Activated naive CD4-positive, alpha-beta T cell treated with anti-CD3 and anti-CD28 coated beads for 36 hours (primary cell): ENCODE data around the gene ONECUT3. TPM values are rescaled to one million over a fixed set of nuclear protein-coding genes. Genes with fewer than 3 reads are reported as not detected.

ENCODE experiments used
- CTCF ChIA-PET: fragments of 350-600 bp; sonication (Branson Sonifier 250); formaldehyde crosslinking; loops from one replicate; lab custom pipeline; 2021; ENCODE audit warnings: antibody characterized with exemption; lab: Charles Lee
- DNase-seq: peaks from one replicate; pipeline ENCODE4 v3.0.0-alpha.2; 2020
- H3K27ac Mint-ChIP-seq: one replicate; pipeline ENCODE4 v1.8.0; 2021; ENCODE audit warnings: mild to moderate bottlenecking, mixed read lengths
- H3K27me3 Mint-ChIP-seq: one replicate; pipeline ENCODE4 v1.8.0; 2021; ENCODE audit warnings: low read depth, mixed read lengths
- H3K36me3 Mint-ChIP-seq: one replicate; pipeline ENCODE4 v1.8.0; 2021; ENCODE audit warnings: low read depth, mixed read lengths
- H3K4me1 Mint-ChIP-seq: one replicate; pipeline ENCODE4 v1.8.0; 2021; ENCODE audit warnings: low read depth, mixed read lengths
- H3K4me3 Mint-ChIP-seq: one replicate; pipeline ENCODE4 v1.8.0; 2021; ENCODE audit warnings: mild to moderate bottlenecking, moderate library complexity, mixed read lengths
- H3K9me3 Mint-ChIP-seq: one replicate; pipeline ENCODE4 v1.8.0; 2021; ENCODE audit warnings: mixed read lengths
- intact Hi-C: fragments of 100-400 bp; cut with micrococcal nuclease; formaldehyde crosslinking; loops from one replicate; pipeline ENCODE4 v1.15.1; 2023
- total RNA-seq, 2 experiments: library from RNA; stranded (reverse); gene quantifications; one replicate each; pipeline ENCODE4 v1.2.3, GENCODE V29; 2021

Gene ONECUT3
- total RNA-seq, 2 experiments from 2014 or later: not detected

- peak; percentile 65 for DNase-seq
- peaks cover 4% of the 10 kb centered on the region for H3K4me1 Mint-ChIP-seq
- H3K27ac Mint-ChIP-seq: no peak overlapping the region
- intact Hi-C loops: no loop called here
- CTCF ChIA-PET: no interaction called here
- H3K36me3 Mint-ChIP-seq: no peaks in the 10 kb centered on the region
- no peaks in the 10 kb centered on the region for H3K9me3 Mint-ChIP-seq
- peak overlapping the region; percentile 47 for H3K4me3 Mint-ChIP-seq
- peaks cover 37% of the 10 kb centered on the region for H3K27me3 Mint-ChIP-seq
These were observed 27.9 kb upstream of the ONECUT3 start for GRCh38 chr19:1725100-1726064.

GRCh38 chr19:1728816-1729567 lies 24.3 kb upstream of the ONECUT3 start:
- H3K4me3 Mint-ChIP-seq: no peak overlapping the region
- intact Hi-C loops: no loop called here
- H3K27me3 Mint-ChIP-seq: peaks cover 34% of the 10 kb centered on the region
- H3K36me3 Mint-ChIP-seq: no peaks in the 10 kb centered on the region
- CTCF ChIA-PET: no interaction called here
- DNase-seq: no peak
- H3K9me3 Mint-ChIP-seq: no peaks in the 10 kb centered on the region
- H3K27ac Mint-ChIP-seq: no peak overlapping the region
- peaks cover 4% of the 10 kb centered on the region for H3K4me1 Mint-ChIP-seq

GRCh38 chr19:1729568-1729925 lies 23.8 kb upstream of the ONECUT3 start:
- Mint-ChIP-seq H3K27me3 (peaks cover 34% of the 10 kb centered on the region), H3K4me1 (peaks cover 4% of the 10 kb centered on the region), H3K4me3 (no peak overlapping the region), H3K27ac (no peak overlapping the region), H3K36me3 (no peaks in the 10 kb centered on the region), H3K9me3 (no peaks in the 10 kb centered on the region)
- CTCF ChIA-PET: no interaction called here
- DNase-seq: no peak
- intact Hi-C loops: no loop called here

- H3K4me1 Mint-ChIP-seq: peaks cover 4% of the 10 kb centered on the region
- no peak overlapping the region for H3K27ac Mint-ChIP-seq
- intact Hi-C loops: no loop called here
- DNase-seq: no peak
- no peaks in the 10 kb centered on the region for H3K9me3 Mint-ChIP-seq
- H3K36me3 Mint-ChIP-seq: no peaks in the 10 kb centered on the region
- no peak overlapping the region for H3K4me3 Mint-ChIP-seq
- CTCF ChIA-PET: no interaction called here
- H3K27me3 Mint-ChIP-seq: peaks cover 32% of the 10 kb centered on the region
These were observed 23.1 kb upstream of the ONECUT3 start for GRCh38 chr19:1730157-1730556.

GRCh38 chr19:1734321-1734966 lies 18.9 kb upstream of the ONECUT3 start:
- Mint-ChIP-seq H3K27me3 (peaks cover 19% of the 10 kb centered on the region), H3K4me3 (no peak overlapping the region), H3K27ac (no peak overlapping the region), H3K4me1 (no peaks in the 10 kb centered on the region), H3K9me3 (no peaks in the 10 kb centered on the region), H3K36me3 (no peaks in the 10 kb centered on the region)
- intact Hi-C loops: no loop called here
- DNase-seq: no peak
- CTCF ChIA-PET: no interaction called here

- H3K27ac Mint-ChIP-seq: no peak overlapping the region
- H3K4me3 Mint-ChIP-seq: no peak overlapping the region
- no peaks in the 10 kb centered on the region for H3K36me3 Mint-ChIP-seq
- CTCF ChIA-PET: no interaction called here
- H3K9me3 Mint-ChIP-seq: peaks cover 2% of the 10 kb centered on the region
- intact Hi-C loops: no loop called here
- no peaks in the 10 kb centered on the region for H3K4me1 Mint-ChIP-seq
- H3K27me3 Mint-ChIP-seq: peaks cover 18% of the 10 kb centered on the region
- no peak for DNase-seq
These were observed 17.0 kb upstream of the ONECUT3 start for GRCh38 chr19:1736280-1736679.

GRCh38 chr19:1736927-1737326 lies 16.4 kb upstream of the ONECUT3 start:
- no peak for DNase-seq
- CTCF ChIA-PET: no interaction called here
- no peak overlapping the region for H3K4me3 Mint-ChIP-seq
- intact Hi-C loops: no loop called here
- peaks cover 2% of the 10 kb centered on the region for H3K9me3 Mint-ChIP-seq
- no peaks in the 10 kb centered on the region for H3K4me1 Mint-ChIP-seq
- no peaks in the 10 kb centered on the region for H3K36me3 Mint-ChIP-seq
- no peak overlapping the region for H3K27ac Mint-ChIP-seq
- peaks cover 19% of the 10 kb centered on the region for H3K27me3 Mint-ChIP-seq

- Mint-ChIP-seq H3K36me3 (no peaks in the 10 kb centered on the region), H3K9me3 (peaks cover 2% of the 10 kb centered on the region), H3K27ac (no peak overlapping the region), H3K4me3 (no peak overlapping the region), H3K4me1 (no peaks in the 10 kb centered on the region), H3K27me3 (peaks cover 16% of the 10 kb centered on the region)
- CTCF ChIA-PET: interaction anchor here (0.9 kb wide), 1 partner anchor 68 kb away, joined by 3 read pairs; no protein-coding TSS in a partner anchor
- no peak for DNase-seq
- intact Hi-C loops: no loop called here
These were observed 13.2 kb upstream of the ONECUT3 start for GRCh38 chr19:1739960-1740629.

- no peak for DNase-seq
- intact Hi-C loops: no loop called here
- Mint-ChIP-seq H3K4me3 (no peak overlapping the region), H3K36me3 (no peaks in the 10 kb centered on the region), H3K4me1 (peaks cover 8% of the 10 kb centered on the region), H3K27me3 (peaks cover 28% of the 10 kb centered on the region), H3K9me3 (peaks cover 2% of the 10 kb centered on the region), H3K27ac (no peak overlapping the region)
- CTCF ChIA-PET: no interaction called here
These were observed 10.2 kb upstream of the ONECUT3 start for GRCh38 chr19:1742989-1743696.

- Mint-ChIP-seq H3K27ac (no peak overlapping the region), H3K27me3 (peaks cover 28% of the 10 kb centered on the region), H3K4me1 (peaks cover 8% of the 10 kb centered on the region), H3K9me3 (peaks cover 2% of the 10 kb centered on the region), H3K36me3 (no peaks in the 10 kb centered on the region), H3K4me3 (no peak overlapping the region)
- DNase-seq: no peak
- intact Hi-C loops: no loop called here
- CTCF ChIA-PET: no interaction called here
These were observed 9.1 kb upstream of the ONECUT3 start for GRCh38 chr19:1744133-1744665.

- Mint-ChIP-seq H3K4me1 (peaks cover 9% of the 10 kb centered on the region), H3K27me3 (peaks cover 29% of the 10 kb centered on the region), H3K27ac (no peak overlapping the region), H3K9me3 (peaks cover 2% of the 10 kb centered on the region), H3K4me3 (no peak overlapping the region), H3K36me3 (no peaks in the 10 kb centered on the region)
- CTCF ChIA-PET: no interaction called here
- no peak for DNase-seq
- intact Hi-C loops: no loop called here
These were observed 8.3 kb upstream of the ONECUT3 start for GRCh38 chr19:1744822-1745563.
